HG03439 (cell line): Measurements from ENCODE around the gene COA1.
A peak's percentile ranks its signal among the peaks of the same experiment; 100 is the strongest.
"Not testable (repeated sequence)": the region's sequence is repeated elsewhere in the genome, so short reads cannot be mapped to it uniquely, and the experiment has no call there.

Experiments
- ATAC-seq: cut with Tn5 transposase; IDR thresholded peaks from one replicate; pipeline ENCODE4 v1.9.1; 2021; ENCODE audit warnings: mild to moderate bottlenecking, moderate library complexity; ENCODE audit not compliant: unreplicated experiment

The COA1 gene

GRCh38 chr7:43609097-43609496 lies 120.2 kb downstream of the COA1 start:
- ATAC-seq, result no peak

GRCh38 chr7:43604251-43604650 lies 125.1 kb downstream of the COA1 start:
- ATAC-seq, result no peak

GRCh38 chr7:43602256-43602655 lies 127.1 kb downstream of the COA1 start:
- no peak for ATAC-seq

- ATAC-seq, result no peak
Measured at GRCh38 chr7:43600056-43600455, 129.3 kb downstream of the COA1 start.

- not testable (repeated sequence) for ATAC-seq
Measured at GRCh38 chr7:43596426-43596825, 132.9 kb downstream of the COA1 start.

- ATAC-seq, result no peak
Measured at GRCh38 chr7:43594020-43594419, 135.3 kb downstream of the COA1 start.

GRCh38 chr7:43593010-43593409 lies 136.3 kb downstream of the COA1 start:
- ATAC-seq, result no peak

- no peak for ATAC-seq
Measured at GRCh38 chr7:43592326-43592725, 137.0 kb downstream of the COA1 start.

- no peak for ATAC-seq
Measured at GRCh38 chr7:43591558-43592180, 137.7 kb downstream of the COA1 start.

- ATAC-seq, result peak; percentile 60
Measured at GRCh38 chr7:43590862-43591557, 138.3 kb downstream of the COA1 start.

- no peak for ATAC-seq
Measured at GRCh38 chr7:43589728-43590127, 139.6 kb downstream of the COA1 start.
